ENCODE measurements around the gene PDE8B.

Gene PDE8B

DNA sequence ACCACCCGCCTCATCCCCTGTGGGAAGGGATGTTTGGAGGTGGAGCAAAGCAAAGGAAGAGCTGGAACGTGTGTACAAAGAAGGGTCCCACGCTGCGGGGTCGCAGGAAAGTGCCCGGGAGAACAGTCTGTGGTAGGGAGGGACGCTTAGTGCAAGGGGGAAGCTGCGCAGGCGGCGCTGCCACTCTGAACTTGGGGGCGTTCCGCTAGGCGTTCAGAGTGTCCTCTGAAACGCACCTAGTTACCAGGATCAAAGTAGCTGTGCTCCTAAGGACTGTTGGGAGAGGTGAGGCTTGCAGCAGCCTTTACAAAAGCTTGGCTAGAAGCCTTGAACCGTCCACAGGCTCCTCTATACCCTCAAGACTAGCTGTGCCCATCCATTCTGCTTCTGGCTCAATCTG lies 29.3 kb upstream of the PDE8B start:
- Histone ChIP-seq H3K36me3 (replicated peaks; ENCODE audit: insufficient read depth, low read length) (no peaks in the 10 kb centered on the region), H3F3A (ENCODE audit: insufficient read depth, low read length) (no peaks in the 10 kb centered on the region), H3K9me2 (replicated peaks; ENCODE audit: insufficient read depth, low read length) (no peaks in the 10 kb centered on the region), H3K4me1 (ENCODE audit: low read length) (no peaks in the 10 kb centered on the region), H3K9me3 (replicated peaks; ENCODE audit: insufficient read depth, low read length) (no peaks in the 10 kb centered on the region), H3K4me2 (ENCODE audit: low read depth, low read length) (no peak overlapping the region), H3K27ac (ENCODE audit: low read length) (no peak overlapping the region), H3K27me3 (replicated peaks; ENCODE audit: insufficient read depth, low read length) (no peaks in the 10 kb centered on the region), H4K20me1 (ENCODE audit: insufficient read depth, low read length) (no peaks in the 10 kb centered on the region), H3K4me3 (ENCODE audit: low read length) (no peak overlapping the region), H3K79me2 (ENCODE audit: low read length) (no peaks in the 10 kb centered on the region), H2AFZ (ENCODE audit: low read length) (no peak overlapping the region), H3K9ac (ENCODE audit: low read length) (no peak overlapping the region)
- DNase-seq: no peak
- TF ChIP-seq, protein P1, sequence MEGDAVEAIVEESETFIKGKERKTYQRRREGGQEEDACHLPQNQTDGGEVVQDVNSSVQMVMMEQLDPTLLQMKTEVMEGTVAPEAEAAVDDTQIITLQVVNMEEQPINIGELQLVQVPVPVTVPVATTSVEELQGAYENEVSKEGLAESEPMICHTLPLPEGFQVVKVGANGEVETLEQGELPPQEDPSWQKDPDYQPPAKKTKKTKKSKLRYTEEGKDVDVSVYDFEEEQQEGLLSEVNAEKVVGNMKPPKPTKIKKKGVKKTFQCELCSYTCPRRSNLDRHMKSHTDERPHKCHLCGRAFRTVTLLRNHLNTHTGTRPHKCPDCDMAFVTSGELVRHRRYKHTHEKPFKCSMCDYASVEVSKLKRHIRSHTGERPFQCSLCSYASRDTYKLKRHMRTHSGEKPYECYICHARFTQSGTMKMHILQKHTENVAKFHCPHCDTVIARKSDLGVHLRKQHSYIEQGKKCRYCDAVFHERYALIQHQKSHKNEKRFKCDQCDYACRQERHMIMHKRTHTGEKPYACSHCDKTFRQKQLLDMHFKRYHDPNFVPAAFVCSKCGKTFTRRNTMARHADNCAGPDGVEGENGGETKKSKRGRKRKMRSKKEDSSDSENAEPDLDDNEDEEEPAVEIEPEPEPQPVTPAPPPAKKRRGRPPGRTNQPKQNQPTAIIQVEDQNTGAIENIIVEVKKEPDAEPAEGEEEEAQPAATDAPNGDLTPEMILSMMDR (IDR thresholded peaks at IDR 0.05; ENCODE audit: low read length): no peak
- no peak for TF ChIP-seq EZH2 (optimal IDR thresholded peaks at IDR 0.05; ENCODE audit: low read depth, low read length)
- TF ChIP-seq EZH2phosphoT487 (IDR thresholded peaks at IDR 0.05; ENCODE audit: low read length): no peak

DNA sequence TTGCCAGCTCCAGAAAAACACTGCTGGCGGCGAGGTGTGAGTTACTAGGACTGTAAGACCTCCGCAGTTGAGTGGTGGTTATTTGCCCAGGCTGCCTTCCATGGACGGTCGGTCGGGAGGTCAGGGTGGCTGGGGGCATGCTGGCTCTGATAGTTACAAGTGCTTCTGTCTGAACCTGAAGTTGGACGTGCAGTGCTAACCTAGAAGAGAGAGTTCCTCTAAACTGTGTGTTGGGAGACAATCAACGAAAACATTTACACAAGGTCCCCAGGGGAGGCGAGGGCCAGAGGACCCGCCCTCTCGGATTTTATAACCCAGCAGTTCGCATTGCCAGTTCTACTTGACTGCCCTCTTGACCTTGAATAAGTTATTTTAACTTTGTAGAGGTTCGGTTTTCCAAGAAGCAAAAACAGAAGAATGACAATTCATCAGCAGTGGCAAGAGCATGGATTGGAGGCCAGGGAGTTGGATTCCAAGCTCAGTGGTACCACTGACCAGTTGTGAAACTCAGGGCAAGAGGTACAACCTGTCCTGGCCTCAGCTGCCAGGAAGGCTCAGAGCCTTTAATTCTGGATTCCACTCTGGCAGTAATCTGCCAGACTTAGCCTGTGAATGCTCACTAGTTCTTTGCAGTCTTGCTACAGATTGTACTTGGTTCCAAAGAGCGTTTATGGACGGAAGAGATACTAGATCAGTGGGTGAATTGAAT lies 28.7 kb upstream of the PDE8B start:
- Histone ChIP-seq H4K20me1 (ENCODE audit: insufficient read depth, low read length) (no peaks in the 10 kb centered on the region), H3K4me3 (ENCODE audit: low read length) (no peak overlapping the region), H3K79me2 (ENCODE audit: low read length) (no peaks in the 10 kb centered on the region), H2AFZ (ENCODE audit: low read length) (no peak overlapping the region), H3K9me3 (replicated peaks; ENCODE audit: insufficient read depth, low read length) (no peaks in the 10 kb centered on the region), H3K27me3 (replicated peaks; ENCODE audit: insufficient read depth, low read length) (no peaks in the 10 kb centered on the region), H3K4me2 (ENCODE audit: low read depth, low read length) (no peak overlapping the region), H3K36me3 (replicated peaks; ENCODE audit: insufficient read depth, low read length) (no peaks in the 10 kb centered on the region), H3K4me1 (ENCODE audit: low read length) (no peaks in the 10 kb centered on the region), H3K9ac (ENCODE audit: low read length) (no peak overlapping the region), H3F3A (ENCODE audit: insufficient read depth, low read length) (no peaks in the 10 kb centered on the region), H3K27ac (ENCODE audit: low read length) (no peak overlapping the region), H3K9me2 (replicated peaks; ENCODE audit: insufficient read depth, low read length) (no peaks in the 10 kb centered on the region)
- DNase-seq: no peak
- TF ChIP-seq EZH2 (optimal IDR thresholded peaks at IDR 0.05; ENCODE audit: low read depth, low read length): no peak
- TF ChIP-seq, protein P1 (IDR thresholded peaks at IDR 0.05; ENCODE audit: low read length): no peak
- no peak for TF ChIP-seq EZH2phosphoT487 (IDR thresholded peaks at IDR 0.05; ENCODE audit: low read length)

- Histone ChIP-seq H3F3A (ENCODE audit: insufficient read depth, low read length) (no peaks in the 10 kb centered on the region), H3K9me3 (replicated peaks; ENCODE audit: insufficient read depth, low read length) (no peaks in the 10 kb centered on the region), H3K4me3 (ENCODE audit: low read length) (no peak overlapping the region), H3K9ac (ENCODE audit: low read length) (no peak overlapping the region), H2AFZ (ENCODE audit: low read length) (no peak overlapping the region), H3K4me2 (ENCODE audit: low read depth, low read length) (no peak overlapping the region), H3K27ac (ENCODE audit: low read length) (no peak overlapping the region), H3K4me1 (ENCODE audit: low read length) (no peaks in the 10 kb centered on the region), H3K79me2 (ENCODE audit: low read length) (no peaks in the 10 kb centered on the region), H3K27me3 (replicated peaks; ENCODE audit: insufficient read depth, low read length) (no peaks in the 10 kb centered on the region), H3K36me3 (replicated peaks; ENCODE audit: insufficient read depth, low read length) (no peaks in the 10 kb centered on the region), H4K20me1 (ENCODE audit: insufficient read depth, low read length) (no peaks in the 10 kb centered on the region), H3K9me2 (replicated peaks; ENCODE audit: insufficient read depth, low read length) (no peaks in the 10 kb centered on the region)
- no peak for DNase-seq
- TF ChIP-seq EZH2phosphoT487 (IDR thresholded peaks at IDR 0.05; ENCODE audit: low read length) (no peak), EZH2 (optimal IDR thresholded peaks at IDR 0.05; ENCODE audit: low read depth, low read length) (no peak)
- TF ChIP-seq, protein P1 (IDR thresholded peaks at IDR 0.05; ENCODE audit: low read length): no peak
Measured at GRCh38 chr5:77182367-77182766, 28.1 kb upstream of the PDE8B start.

All from MM.1S (cell line).